ENCODE data around the gene TKT.

TKT gene

DNA sequence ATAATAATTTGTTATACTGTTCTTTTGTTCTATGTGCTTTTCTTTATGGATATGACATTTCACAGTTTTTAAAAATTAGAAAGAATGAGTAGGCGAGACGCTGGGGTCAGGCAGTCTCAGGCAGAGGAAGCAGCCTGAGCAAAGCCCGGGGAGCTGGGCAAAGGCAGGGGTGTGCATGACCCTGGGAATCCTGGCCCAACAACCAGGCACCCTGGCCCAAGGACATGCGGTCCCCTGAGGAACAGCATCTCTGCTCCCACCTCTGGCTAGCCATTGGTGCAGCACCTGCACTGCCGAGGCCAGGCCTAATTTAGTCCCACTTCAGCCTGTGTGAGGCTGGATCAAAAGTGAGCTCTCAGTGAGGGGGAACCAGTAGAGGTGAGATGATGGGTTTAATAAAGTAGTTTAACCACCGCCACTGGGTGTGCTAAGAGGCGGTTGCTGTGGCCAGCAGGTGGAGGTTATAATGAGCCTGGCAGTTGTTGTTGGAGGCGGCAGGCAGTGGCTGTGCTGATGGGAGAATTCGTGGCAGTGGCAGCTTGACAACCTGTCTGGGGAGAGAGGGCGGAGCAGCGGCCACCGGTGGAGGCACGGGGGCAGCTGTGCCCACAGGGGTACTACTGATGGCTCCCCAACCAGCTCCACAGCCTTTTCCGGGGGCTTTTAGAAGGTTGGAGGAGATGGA lies 53.3 kb downstream of the TKT start:
- Histone ChIP-seq H3K9me3 (ENCODE audit: control insufficient read depth, insufficient read depth, low read depth, low read length) (no peaks in the 10 kb centered on the region), H3K36me3 (ENCODE audit: control insufficient read depth, insufficient read depth, low read length) (no peaks in the 10 kb centered on the region), H3K4me1 (ENCODE audit: control insufficient read depth, insufficient read depth, low read length) (no peaks in the 10 kb centered on the region), H3K4me3 (ENCODE audit: low read depth, low read length) (no peak overlapping the region), H3K9ac (ENCODE audit: low read length) (no peak overlapping the region), H3K27me3 (ENCODE audit: control insufficient read depth, insufficient read depth, low read length) (no peaks in the 10 kb centered on the region), H3K27ac (ENCODE audit: low read depth, low read length) (no peak overlapping the region)

DNA sequence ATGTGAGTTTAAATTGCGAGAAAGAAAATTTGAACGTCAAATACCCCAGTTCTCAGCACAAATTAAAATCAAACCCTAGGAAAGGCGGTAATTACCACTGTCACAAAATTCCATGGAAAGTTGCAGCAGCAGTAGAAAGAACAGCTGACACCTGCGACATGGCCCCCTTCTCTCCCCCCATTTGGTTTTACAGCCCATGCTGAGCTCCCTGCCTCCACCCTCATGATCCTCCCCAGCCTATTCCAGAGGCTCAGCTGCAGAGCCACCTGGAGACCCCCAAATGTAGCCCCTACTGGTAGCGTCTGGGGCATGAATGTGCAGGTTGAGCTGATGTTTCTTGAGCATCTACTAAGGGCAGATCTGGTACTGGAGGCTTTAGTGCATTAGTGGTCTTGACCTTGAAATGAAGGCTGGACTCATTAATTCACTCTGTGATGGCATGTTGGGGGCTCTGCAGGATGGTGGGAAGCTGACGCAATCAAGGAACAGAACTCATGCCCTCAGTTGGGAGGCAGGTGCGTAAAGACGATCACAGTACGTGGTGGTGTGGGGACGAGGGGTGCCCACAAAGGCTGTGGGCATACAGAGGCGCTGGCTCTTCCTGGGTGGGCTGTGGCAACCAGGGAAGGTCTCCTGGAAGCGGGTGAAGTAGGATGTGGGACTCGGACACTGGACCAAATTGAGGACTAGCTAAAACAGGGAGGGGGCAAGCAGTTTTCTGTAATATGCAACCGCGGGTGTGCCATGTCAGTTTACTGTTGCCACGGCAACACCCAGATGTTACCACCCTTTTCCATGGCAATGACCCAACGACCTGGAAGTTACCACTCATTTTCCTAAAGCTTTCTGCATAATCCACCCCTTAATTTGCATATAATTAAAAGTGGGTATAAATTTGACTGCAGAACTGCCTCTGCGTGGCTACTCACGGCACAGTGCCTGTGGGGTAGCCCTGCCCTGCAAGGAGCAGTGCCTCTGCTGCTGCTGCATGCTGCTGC lies 55.0 kb downstream of the TKT start:
- Histone ChIP-seq H3K4me3 (ENCODE audit: low read depth, low read length) (no peak overlapping the region), H3K27ac (ENCODE audit: low read depth, low read length) (no peak overlapping the region), H3K36me3 (ENCODE audit: control insufficient read depth, insufficient read depth, low read length) (no peaks in the 10 kb centered on the region), H3K27me3 (ENCODE audit: control insufficient read depth, insufficient read depth, low read length) (no peaks in the 10 kb centered on the region), H3K9ac (ENCODE audit: low read length) (no peak overlapping the region), H3K9me3 (ENCODE audit: control insufficient read depth, insufficient read depth, low read depth, low read length) (no peaks in the 10 kb centered on the region), H3K4me1 (ENCODE audit: control insufficient read depth, insufficient read depth, low read length) (peaks cover 12% of the 10 kb centered on the region)

DNA sequence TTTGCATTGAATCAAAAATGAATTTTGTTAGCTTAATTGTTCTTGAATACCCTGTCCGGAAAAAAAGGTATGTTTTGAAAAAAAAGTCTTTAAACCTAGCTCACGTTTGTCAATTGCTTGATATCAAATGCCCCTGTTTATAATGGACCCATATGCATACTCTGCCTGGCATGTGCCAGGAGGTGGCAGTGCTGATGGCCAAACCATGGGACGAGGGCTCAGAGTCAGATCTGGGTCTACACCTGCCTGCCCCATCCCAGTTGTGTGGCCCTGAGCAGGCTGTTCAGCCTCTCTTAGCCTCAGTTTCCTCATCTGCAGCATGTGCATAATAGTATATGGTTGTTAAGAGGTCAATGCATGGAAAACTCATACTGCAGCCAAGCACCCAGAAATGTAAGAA lies 56.0 kb downstream of the TKT start:
- Histone ChIP-seq H3K27ac (ENCODE audit: low read depth, low read length) (no peak overlapping the region), H3K36me3 (ENCODE audit: control insufficient read depth, insufficient read depth, low read length) (no peaks in the 10 kb centered on the region), H3K9me3 (ENCODE audit: control insufficient read depth, insufficient read depth, low read depth, low read length) (no peaks in the 10 kb centered on the region), H3K9ac (ENCODE audit: low read length) (no peak overlapping the region), H3K4me1 (ENCODE audit: control insufficient read depth, insufficient read depth, low read length) (peaks cover 14% of the 10 kb centered on the region), H3K4me3 (ENCODE audit: low read depth, low read length) (no peak overlapping the region), H3K27me3 (ENCODE audit: control insufficient read depth, insufficient read depth, low read length) (no peaks in the 10 kb centered on the region)

DNA sequence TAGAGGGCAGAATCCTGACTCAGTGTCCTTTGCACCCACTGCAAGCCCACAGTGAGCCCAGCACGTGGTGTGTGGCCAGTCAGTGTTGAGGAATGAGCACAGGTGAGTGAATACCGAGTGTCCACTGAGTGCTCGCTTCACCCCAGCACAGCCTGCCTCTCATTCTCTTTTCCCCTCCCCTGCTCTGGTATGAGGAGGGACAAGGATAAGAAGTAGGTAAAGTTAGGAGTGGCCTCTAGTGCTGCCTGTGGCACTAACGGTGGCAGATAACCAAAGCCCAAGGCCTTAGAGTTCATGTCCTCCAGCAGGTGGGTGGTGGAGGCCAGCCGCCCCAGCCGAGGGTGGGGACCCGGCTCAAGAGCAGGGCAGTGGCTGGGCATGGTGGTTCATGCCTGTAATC lies 56.8 kb downstream of the TKT start:
- Histone ChIP-seq H3K9ac (ENCODE audit: low read length) (no peak overlapping the region), H3K4me1 (ENCODE audit: control insufficient read depth, insufficient read depth, low read length) (peaks cover 21% of the 10 kb centered on the region), H3K4me3 (ENCODE audit: low read depth, low read length) (no peak overlapping the region), H3K9me3 (ENCODE audit: control insufficient read depth, insufficient read depth, low read depth, low read length) (no peaks in the 10 kb centered on the region), H3K27ac (ENCODE audit: low read depth, low read length) (no peak overlapping the region), H3K27me3 (ENCODE audit: control insufficient read depth, insufficient read depth, low read length) (no peaks in the 10 kb centered on the region), H3K36me3 (ENCODE audit: control insufficient read depth, insufficient read depth, low read length) (no peaks in the 10 kb centered on the region)

DNA sequence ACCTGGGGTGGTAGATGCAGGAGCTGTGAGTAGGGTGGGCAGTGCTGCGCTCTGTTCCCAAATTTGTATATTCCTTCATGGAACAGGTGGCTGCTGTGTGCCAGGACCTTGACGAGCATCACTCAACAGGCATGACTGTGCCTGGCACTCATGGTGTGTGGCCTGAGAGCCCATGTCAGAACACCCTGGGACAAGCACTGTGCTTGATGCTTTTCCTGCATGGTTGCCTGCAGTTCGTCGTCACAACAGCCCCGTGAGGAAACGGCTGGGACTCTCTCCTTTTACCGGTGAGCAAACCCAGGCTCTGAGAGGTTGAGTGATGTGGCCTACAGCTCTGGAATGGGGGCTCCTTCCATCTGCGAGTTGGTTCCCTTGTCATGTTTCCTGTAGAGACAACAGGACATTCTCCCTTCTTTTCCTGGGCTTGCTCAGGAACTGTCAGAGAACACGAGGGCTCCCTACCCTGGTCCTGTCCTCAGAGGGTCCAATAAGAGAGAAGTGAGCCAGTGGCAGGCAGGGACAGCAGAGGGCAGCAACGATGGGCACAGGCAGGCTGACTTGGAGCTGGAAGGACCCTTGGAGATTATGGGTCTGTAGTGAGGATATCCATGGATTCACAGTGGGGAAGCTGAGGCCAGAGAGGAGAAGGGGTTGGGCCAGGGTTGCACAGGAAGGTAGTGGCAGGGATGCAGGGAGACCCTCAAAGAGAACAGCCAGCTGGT lies 57.4 kb downstream of the TKT start:
- no peak overlapping the region for H3K9ac ChIP-seq (ENCODE audit: low read length)
- no peak overlapping the region for H3K27ac ChIP-seq (ENCODE audit: low read depth, low read length)
- H3K27me3 ChIP-seq (ENCODE audit: control insufficient read depth, insufficient read depth, low read length): no peaks in the 10 kb centered on the region
- H3K36me3 ChIP-seq (ENCODE audit: control insufficient read depth, insufficient read depth, low read length): no peaks in the 10 kb centered on the region
- peaks cover 27% of the 10 kb centered on the region for H3K4me1 ChIP-seq (ENCODE audit: control insufficient read depth, insufficient read depth, low read length)
- no peak overlapping the region for H3K4me3 ChIP-seq (ENCODE audit: low read depth, low read length)
- H3K9me3 ChIP-seq (ENCODE audit: control insufficient read depth, insufficient read depth, low read depth, low read length): no peaks in the 10 kb centered on the region

DNA sequence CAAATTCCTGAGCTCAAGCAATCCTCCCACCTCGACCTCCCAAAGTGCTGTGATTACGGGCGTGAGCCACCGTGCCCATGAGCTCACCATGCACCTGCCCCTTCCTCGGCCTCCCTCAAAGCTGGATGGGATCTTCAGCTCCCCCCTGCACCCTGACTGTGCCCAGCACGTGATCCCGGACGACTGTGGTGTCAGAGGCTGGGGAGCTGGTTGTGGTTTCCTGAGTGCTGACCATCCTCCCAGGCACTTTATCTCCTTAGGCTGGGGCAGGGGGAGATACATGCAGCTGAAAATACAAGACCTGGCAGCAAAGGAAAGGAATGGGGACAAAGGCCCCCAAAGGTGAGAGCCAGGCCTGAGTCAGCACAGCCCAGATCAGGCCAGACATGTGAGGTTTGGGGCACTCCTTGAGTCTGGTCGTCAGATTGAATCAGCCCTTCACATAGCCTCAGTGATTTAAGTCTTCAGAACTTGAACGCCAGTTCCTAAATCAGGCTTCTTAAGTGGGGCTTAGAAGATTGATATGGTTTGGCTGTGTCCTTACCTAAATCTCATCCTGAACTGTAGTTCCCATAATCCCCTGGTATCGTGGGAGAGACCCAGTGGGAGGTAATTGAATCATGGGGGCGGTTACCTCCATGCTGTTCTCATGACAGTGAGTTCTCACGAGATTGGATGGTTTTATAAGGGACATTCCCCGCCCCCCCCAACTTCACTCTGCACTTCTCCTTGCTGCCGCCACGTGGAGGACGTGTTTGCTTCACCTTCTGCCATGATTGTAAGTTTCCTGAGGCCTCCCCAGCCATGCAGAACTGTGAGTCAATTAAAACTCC lies 59.0 kb downstream of the TKT start:
- H3K27me3 ChIP-seq (ENCODE audit: control insufficient read depth, insufficient read depth, low read length): no peaks in the 10 kb centered on the region
- H3K27ac ChIP-seq (ENCODE audit: low read depth, low read length): no peak overlapping the region
- no peak overlapping the region for H3K4me3 ChIP-seq (ENCODE audit: low read depth, low read length)
- 0 out of 2 replicates have a peak, but pooled peaks cover 4% of the 10 kb centered on the region for H3K36me3 ChIP-seq (ENCODE audit: control insufficient read depth, insufficient read depth, low read length)
- no peaks in the 10 kb centered on the region for H3K9me3 ChIP-seq (ENCODE audit: control insufficient read depth, insufficient read depth, low read depth, low read length)
- H3K4me1 ChIP-seq (ENCODE audit: control insufficient read depth, insufficient read depth, low read length): peaks cover 34% of the 10 kb centered on the region
- peak overlapping the region; percentile 36 for H3K9ac ChIP-seq (ENCODE audit: low read length)

DNA sequence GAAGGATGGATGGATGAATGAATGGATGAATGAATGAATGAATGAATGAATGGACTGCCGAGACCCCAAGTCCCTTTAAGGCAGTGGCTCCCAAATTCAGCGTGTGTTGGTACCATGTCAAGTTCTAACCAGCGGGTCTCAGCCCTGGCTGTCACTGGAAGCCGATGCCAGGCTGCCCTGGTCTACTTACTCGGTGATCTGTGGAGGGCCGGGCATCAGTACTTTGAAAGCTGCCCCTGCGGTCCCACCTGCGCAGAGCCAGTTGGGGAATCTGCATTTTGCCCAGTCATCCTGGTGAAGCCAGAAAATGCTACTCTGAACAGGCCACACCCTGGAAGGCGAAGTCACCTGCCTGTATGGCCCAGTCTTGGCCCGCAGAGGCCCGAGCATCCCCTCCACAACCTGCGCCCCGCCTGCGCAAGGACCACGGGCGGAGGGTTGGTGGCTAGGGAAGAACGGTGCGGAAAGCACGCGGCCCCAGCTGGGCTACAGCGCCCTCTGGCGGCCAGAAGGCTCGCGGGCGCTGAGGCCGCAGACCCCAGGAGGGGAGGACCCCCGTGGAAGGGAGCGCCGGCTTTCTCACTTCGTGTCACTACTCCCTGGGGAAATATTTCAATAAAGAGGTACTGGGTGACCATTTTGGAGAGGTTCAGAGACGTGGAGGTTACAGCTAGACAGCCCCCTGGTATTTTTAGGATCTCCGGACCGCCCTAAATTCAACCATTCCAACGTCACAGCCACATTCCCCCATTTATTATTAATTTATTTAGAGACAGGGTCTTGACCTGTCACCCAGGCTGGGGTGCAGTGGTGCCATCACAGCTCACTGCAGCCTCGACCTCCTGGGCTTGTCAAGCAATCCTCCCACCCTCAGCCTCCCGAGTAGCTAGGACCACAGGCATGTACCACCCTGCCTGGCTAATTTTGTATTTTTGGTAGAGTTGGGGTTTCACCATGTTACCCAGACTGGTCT lies 59.9 kb downstream of the TKT start:
- H3K9ac ChIP-seq (ENCODE audit: low read length): no peak overlapping the region
- H3K27me3 ChIP-seq (ENCODE audit: control insufficient read depth, insufficient read depth, low read length): no peaks in the 10 kb centered on the region
- no peak overlapping the region for H3K27ac ChIP-seq (ENCODE audit: low read depth, low read length)
- 0 out of 2 replicates have a peak, but pooled peaks cover 4% of the 10 kb centered on the region for H3K36me3 ChIP-seq (ENCODE audit: control insufficient read depth, insufficient read depth, low read length)
- no peak overlapping the region for H3K4me3 ChIP-seq (ENCODE audit: low read depth, low read length)
- no peaks in the 10 kb centered on the region for H3K9me3 ChIP-seq (ENCODE audit: control insufficient read depth, insufficient read depth, low read depth, low read length)
- H3K4me1 ChIP-seq (ENCODE audit: control insufficient read depth, insufficient read depth, low read length): peaks cover 34% of the 10 kb centered on the region

DNA sequence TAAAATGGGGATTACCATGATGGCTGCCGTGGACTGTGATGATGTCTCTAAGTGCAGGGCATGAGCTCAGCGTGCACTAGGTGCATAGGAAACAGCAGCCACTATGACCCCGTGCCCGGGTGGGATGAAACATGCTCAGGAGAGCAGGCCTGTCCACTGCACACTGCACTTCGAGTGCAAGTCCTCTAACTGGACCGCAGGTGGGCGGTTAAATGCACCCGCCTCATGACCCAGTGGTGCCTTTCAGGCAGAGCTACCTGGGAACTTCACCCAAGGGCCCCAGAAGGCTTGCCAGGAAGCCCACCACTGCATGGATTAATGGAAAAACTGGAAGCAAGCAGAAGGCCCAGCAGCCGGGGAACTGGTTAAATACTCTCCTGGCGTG lies 60.8 kb downstream of the TKT start:
- peaks cover 34% of the 10 kb centered on the region for H3K4me1 ChIP-seq (ENCODE audit: control insufficient read depth, insufficient read depth, low read length)

DNA sequence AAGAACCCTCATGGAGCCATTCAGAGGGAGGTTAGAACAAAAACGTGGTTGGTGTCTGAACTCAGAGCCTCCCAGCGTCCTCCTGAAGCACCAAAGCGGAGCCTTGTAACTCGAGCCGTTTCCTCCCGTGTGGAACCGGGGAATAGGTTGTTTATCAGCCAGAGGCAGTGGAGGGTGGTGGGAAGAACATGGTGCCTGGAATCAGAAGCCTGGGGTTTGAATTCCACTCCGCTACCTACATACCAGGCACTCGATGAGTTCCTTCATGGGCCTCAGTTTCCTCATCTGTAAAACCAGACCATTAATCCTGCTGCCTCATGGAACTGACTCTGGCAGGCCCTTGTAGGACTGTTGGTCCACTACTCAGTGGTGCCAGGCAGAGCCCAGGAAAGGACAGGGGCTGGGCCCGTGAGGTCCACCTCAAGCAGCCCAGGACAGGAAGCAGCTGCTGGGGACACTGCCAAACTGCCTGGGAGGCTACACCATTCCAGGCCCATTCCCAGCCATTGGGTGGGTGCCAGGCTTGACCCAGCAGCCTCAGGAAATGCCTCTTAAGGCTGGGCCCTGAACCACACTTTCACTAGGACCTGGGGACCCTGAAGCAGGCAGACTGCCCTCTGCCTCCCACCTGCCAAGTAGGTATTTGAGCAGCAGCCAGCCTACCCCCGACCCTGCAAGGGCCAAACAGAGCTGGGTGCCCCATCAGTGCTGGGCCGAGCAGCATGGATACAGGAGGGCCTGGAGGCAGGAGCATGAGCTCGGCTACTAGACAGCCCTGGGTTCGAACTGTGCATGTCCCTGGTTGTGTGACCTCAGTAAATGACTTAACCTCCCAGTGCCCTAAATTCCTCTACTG lies 61.4 kb downstream of the TKT start:
- H3K4me3 ChIP-seq (ENCODE audit: low read depth, low read length): no peak overlapping the region
- H3K9me3 ChIP-seq (ENCODE audit: control insufficient read depth, insufficient read depth, low read depth, low read length): no peaks in the 10 kb centered on the region
- peak overlapping the region; percentile 51; the same call in 1 of the 2 replicates for H3K27ac ChIP-seq (ENCODE audit: low read depth, low read length)
- H3K9ac ChIP-seq (ENCODE audit: low read length): peak overlapping the region; percentile 16
- no peaks in the 10 kb centered on the region for H3K27me3 ChIP-seq (ENCODE audit: control insufficient read depth, insufficient read depth, low read length)
- H3K36me3 ChIP-seq (ENCODE audit: control insufficient read depth, insufficient read depth, low read length): peaks cover 19% of the 10 kb centered on the region
- peaks cover 34% of the 10 kb centered on the region for H3K4me1 ChIP-seq (ENCODE audit: control insufficient read depth, insufficient read depth, low read length)

More for the DNA sequence above, 60.8 kb downstream of the TKT start:
- H3K36me3 ChIP-seq (ENCODE audit: control insufficient read depth, insufficient read depth, low read length): peaks cover 13% of the 10 kb centered on the region
- no peak overlapping the region for H3K27ac ChIP-seq (ENCODE audit: low read depth, low read length)
- no peaks in the 10 kb centered on the region for H3K9me3 ChIP-seq (ENCODE audit: control insufficient read depth, insufficient read depth, low read depth, low read length)
- no peak overlapping the region for H3K9ac ChIP-seq (ENCODE audit: low read length)
- no peaks in the 10 kb centered on the region for H3K27me3 ChIP-seq (ENCODE audit: control insufficient read depth, insufficient read depth, low read length)
- H3K4me3 ChIP-seq (ENCODE audit: low read depth, low read length): no peak overlapping the region

Data from HUES6 (cell line).